ENCODE results near the gene UVSSA.

GRCh38 chr4:1305261-1305711, 41.7 kb upstream of the UVSSA start:
- TF ChIP-seq, protein P1, sequence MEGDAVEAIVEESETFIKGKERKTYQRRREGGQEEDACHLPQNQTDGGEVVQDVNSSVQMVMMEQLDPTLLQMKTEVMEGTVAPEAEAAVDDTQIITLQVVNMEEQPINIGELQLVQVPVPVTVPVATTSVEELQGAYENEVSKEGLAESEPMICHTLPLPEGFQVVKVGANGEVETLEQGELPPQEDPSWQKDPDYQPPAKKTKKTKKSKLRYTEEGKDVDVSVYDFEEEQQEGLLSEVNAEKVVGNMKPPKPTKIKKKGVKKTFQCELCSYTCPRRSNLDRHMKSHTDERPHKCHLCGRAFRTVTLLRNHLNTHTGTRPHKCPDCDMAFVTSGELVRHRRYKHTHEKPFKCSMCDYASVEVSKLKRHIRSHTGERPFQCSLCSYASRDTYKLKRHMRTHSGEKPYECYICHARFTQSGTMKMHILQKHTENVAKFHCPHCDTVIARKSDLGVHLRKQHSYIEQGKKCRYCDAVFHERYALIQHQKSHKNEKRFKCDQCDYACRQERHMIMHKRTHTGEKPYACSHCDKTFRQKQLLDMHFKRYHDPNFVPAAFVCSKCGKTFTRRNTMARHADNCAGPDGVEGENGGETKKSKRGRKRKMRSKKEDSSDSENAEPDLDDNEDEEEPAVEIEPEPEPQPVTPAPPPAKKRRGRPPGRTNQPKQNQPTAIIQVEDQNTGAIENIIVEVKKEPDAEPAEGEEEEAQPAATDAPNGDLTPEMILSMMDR (IDR thresholded peaks at IDR 0.05; ENCODE audit: low read depth, low read length) = no peak
- TF ChIP-seq POLR2A (IDR thresholded peaks at IDR 0.05; ENCODE audit: extremely low read depth, insufficient read length) = no peak

Measured in NB4 (cell line).